HL-60 (cell line): ENCODE measurements around the gene SLK.

Experiments
- DNase-seq, 2 experiments: peaks; one replicate each; pipeline ENCODE4 v3.0.0-alpha.2; 2010 to 2020; ENCODE audit warnings: low read depth in 1 of 2, low spot score in 1 of 2
- H3K27ac ChIP-seq: fragments of 250-450 bp; sonication (Bioruptor Pico); replicated peaks from 2 replicates; pipeline ENCODE4 v1.5.1; 2020; ENCODE audit warnings: mild to moderate bottlenecking, moderate library complexity
- H3K27me3 ChIP-seq: fragments of 250-450 bp; sonication (Bioruptor Pico); 2 replicates; pipeline ENCODE4 v1.5.1; 2021; ENCODE audit warnings: mild to moderate bottlenecking, moderate library complexity; ENCODE audit not compliant: insufficient read depth, poor library complexity, severe bottlenecking
- H3K4me3 ChIP-seq: replicated peaks from 2 replicates; pipeline ENCODE4 v1.5.1; 2011; ENCODE audit warnings: mild to moderate bottlenecking, control low read depth, low read length; ENCODE audit not compliant: insufficient read depth
- CTCF ChIP-seq: IDR thresholded peaks from one replicate; pipeline ENCODE4 v1.5.1; 2011; ENCODE audit warnings: low read length, control low read depth, inconsistent platforms; ENCODE audit not compliant: insufficient read depth
- GABPA ChIP-seq: IDR thresholded peaks from 2 replicates; pipeline ENCODE4 v1.6.1; 2012; ENCODE audit warnings: low read depth
- POLR2AphosphoS5 ChIP-seq: IDR thresholded peaks from 2 replicates; pipeline ENCODE4 v1.6.1; 2012; ENCODE audit warnings: low read depth
- REST ChIP-seq: IDR thresholded peaks from 2 replicates; pipeline ENCODE4 v1.6.1; 2012; ENCODE audit warnings: low read depth; ENCODE audit not compliant: insufficient replicate concordance
- SPI1 ChIP-seq: IDR thresholded peaks from 2 replicates; pipeline ENCODE4 v1.6.1; 2012; ENCODE audit warnings: low read depth, mild to moderate bottlenecking, borderline replicate concordance

Gene SLK

GRCh38 chr10:104043185-104043830 is 76.4 kb downstream of the SLK start:
- DNase-seq, result no peak
- H3K4me3 ChIP-seq, result no peak overlapping the region
- no peak for TF ChIP-seq SPI1
- no peak for TF ChIP-seq REST
- no peak for TF ChIP-seq POLR2AphosphoS5
- H3K27me3 ChIP-seq, result no peaks in the 10 kb centered on the region
- no peak overlapping the region for H3K27ac ChIP-seq

GRCh38 chr10:104043854-104044253 is 76.9 kb downstream of the SLK start:
- no peak for TF ChIP-seq GABPA
- no peak for TF ChIP-seq REST
- no peaks in the 10 kb centered on the region for H3K27me3 ChIP-seq

GRCh38 chr10:104045151-104046089 is 78.5 kb downstream of the SLK start:
- Histone ChIP-seq H3K4me3 (no peak overlapping the region), H3K27me3 (no peaks in the 10 kb centered on the region), H3K27ac (no peak overlapping the region)
- no peak for DNase-seq
- TF ChIP-seq GABPA (no peak), POLR2AphosphoS5 (no peak), REST (no peak), CTCF (peak; percentile 22), SPI1 (no peak)

More at GRCh38 chr10:104043854-104044253, 76.9 kb downstream of the SLK start:
- Histone ChIP-seq H3K4me3 (no peak overlapping the region), H3K27ac (no peak overlapping the region)
- DNase-seq, result no peak

GRCh38 chr10:104046651-104047050 is 79.7 kb downstream of the SLK start:
- no peak overlapping the region for H3K4me3 ChIP-seq
- TF ChIP-seq GABPA (no peak), POLR2AphosphoS5 (no peak), CTCF (no peak), REST (no peak), SPI1 (no peak)
- no peaks in the 10 kb centered on the region for H3K27me3 ChIP-seq
- H3K27ac ChIP-seq, result no peak overlapping the region
- no peak for DNase-seq
